ENCODE measurements around the gene CCS.
A peak's percentile ranks its signal among the peaks of the same experiment; 100 is the strongest.

Gene CCS

GRCh38 chr11:66638177-66639065 lies 45.4 kb downstream of the CCS start, which contains the start of gene RBM4 (continued):
- TF ChIP-seq ZNF518A (tag by site-specific recombination; conservative IDR thresholded peaks at IDR 0.05; ENCODE audit: low read depth) (no peak), HIC1 (tag by site-specific recombination; IDR thresholded peaks at IDR 0.05) (peak; percentile 54), ZXDB (tag by site-specific recombination; IDR thresholded peaks at IDR 0.05) (peak; percentile 59), ZFHX2 (tag by site-specific recombination; conservative IDR thresholded peaks at IDR 0.05) (peak; percentile 43), YY1 (tag by site-specific recombination; IDR thresholded peaks at IDR 0.05) (peak; percentile 63), KLF16 (tag by site-specific recombination; IDR thresholded peaks at IDR 0.05) (peak; percentile 65; the same call in 1 of the 2 replicates), KLF9 (tag by site-specific recombination; IDR thresholded peaks at IDR 0.05; ENCODE audit: low read depth) (peak; percentile 37; the same call in 1 of the 2 replicates), ZBTB44 (tag by site-specific recombination; IDR thresholded peaks at IDR 0.05) (no peak), ZNF324 (tag by site-specific recombination; IDR thresholded peaks at IDR 0.05) (peak; percentile 57; the same call in 1 of the 2 replicates), KLF1 (tag by site-specific recombination; IDR thresholded peaks at IDR 0.05) (0 out of 2 replicates have a peak, but pooled peaks have one; percentile 12), TRIM28 (IDR thresholded peaks at IDR 0.05; ENCODE audit: borderline replicate concordance, low read length) (no peak), ZNF423 (tag by site-specific recombination; IDR thresholded peaks at IDR 0.05) (peak; percentile 40; the same call in 1 of the 2 replicates), ZBTB10 (tag by site-specific recombination; IDR thresholded peaks at IDR 0.05) (peak; percentile 92), ZNF24 (tag by site-specific recombination; IDR thresholded peaks at IDR 0.05) (peak; percentile 68; the same call in 1 of the 2 replicates), ZNF792 (tag by site-specific recombination; IDR thresholded peaks at IDR 0.05) (no peak), ZNF223 (tag by site-specific recombination; IDR thresholded peaks at IDR 0.05) (no peak), ZNF280D (tag by site-specific recombination; IDR thresholded peaks at IDR 0.05) (0 out of 2 replicates have a peak, but pooled peaks have one; percentile 49), SP3 (tag by site-specific recombination; IDR thresholded peaks at IDR 0.05) (peak; percentile 58), SP2 (tag by site-specific recombination; IDR thresholded peaks at IDR 0.05) (peak; percentile 92), OSR2 (tag by site-specific recombination; IDR thresholded peaks at IDR 0.05) (no peak; the same call in 1 of the 2 replicates), INSM2 (tag by site-specific recombination; IDR thresholded peaks at IDR 0.05) (peak; percentile 58), ZBTB7A (tag by site-specific recombination; IDR thresholded peaks at IDR 0.05; ENCODE audit: low read depth) (0 out of 2 replicates have a peak, but pooled peaks have one; percentile 62)
